GM18526 (cell line): ENCODE measurements around the gene KIAA1671.

Experiments used
- POLR2A ChIP-seq: IDR thresholded peaks from 3 replicates; pipeline ENCODE4 v1.6.1; 2011; ENCODE audit not compliant: insufficient read length; ENCODE audit errors: extremely low read depth

The KIAA1671 gene

GRCh38 chr22:25167082-25167481 is 214.6 kb downstream of the KIAA1671 start:
- TF ChIP-seq POLR2A, result no peak

GRCh38 chr22:25167834-25168601 is 215.5 kb downstream of the KIAA1671 start:
- no peak for TF ChIP-seq POLR2A

- TF ChIP-seq POLR2A, result no peak
Measured at GRCh38 chr22:25169278-25170031, 216.9 kb downstream of the KIAA1671 start.

GRCh38 chr22:25170426-25170980 is 218.0 kb downstream of the KIAA1671 start:
- no peak for TF ChIP-seq POLR2A

- no peak for TF ChIP-seq POLR2A
Measured at GRCh38 chr22:25172153-25172552, 219.6 kb downstream of the KIAA1671 start.

GRCh38 chr22:25174156-25174887 is 221.8 kb downstream of the KIAA1671 start:
- TF ChIP-seq POLR2A, result no peak

- TF ChIP-seq POLR2A, result no peak
Measured at GRCh38 chr22:25174888-25175411, 222.4 kb downstream of the KIAA1671 start.

GRCh38 chr22:25176175-25176574 is 223.7 kb downstream of the KIAA1671 start:
- TF ChIP-seq POLR2A, result no peak

- TF ChIP-seq POLR2A, result no peak
Measured at GRCh38 chr22:25176799-25177198, 224.3 kb downstream of the KIAA1671 start.

- TF ChIP-seq POLR2A, result no peak
Measured at GRCh38 chr22:25177226-25177625, 224.7 kb downstream of the KIAA1671 start.

GRCh38 chr22:25177895-25178294 is 225.4 kb downstream of the KIAA1671 start:
- TF ChIP-seq POLR2A, result no peak

- no peak for TF ChIP-seq POLR2A
Measured at GRCh38 chr22:25182131-25183110, 229.9 kb downstream of the KIAA1671 start.

GRCh38 chr22:25183949-25184619 is 231.6 kb downstream of the KIAA1671 start:
- no peak for TF ChIP-seq POLR2A

GRCh38 chr22:25186140-25186539 is 233.6 kb downstream of the KIAA1671 start:
- TF ChIP-seq POLR2A, result no peak

GRCh38 chr22:25187469-25187868 is 235.0 kb downstream of the KIAA1671 start:
- TF ChIP-seq POLR2A, result no peak
